ENCODE data around the gene LTO1. TPM values are rescaled to one million over a fixed set of nuclear protein-coding genes. Genes with fewer than 3 reads are reported as not detected.
"Not testable (repeated sequence)": the region's sequence is repeated elsewhere in the genome, so short reads cannot be mapped to it uniquely, and the experiment has no call there.

Gene LTO1
- total RNA-seq, 4 donors from 2014 or later = 28.3 to 131 (median 54.6) TPM

GRCh38 chr11:69697469-69697843, 22.3 kb upstream of the LTO1 start:
- DNase-seq = no peak
- 84% methylated on average over 8 of the region's 8 CpGs; no CpG with 5 or more reads in 1 of the 2 donors for WGBS, 2 donors (ENCODE audit: low coverage in 1 of 2)
- Histone ChIP-seq H3K27ac (no peak overlapping the region), H3K9me3 (no peaks in the 10 kb centered on the region), H3K27me3 (peaks cover 81% of the 10 kb centered on the region), H3K4me1 (peaks cover 0 to 3% (median 0%) of the 10 kb centered on the region in 4 donors), H3K36me3 (no peaks in the 10 kb centered on the region), H3K4me3 (no peak overlapping the region)
- intact Hi-C loops (cut with DNase I; ENCODE audit: low total_unique reads) = no loop called here
- TF ChIP-seq CTCF (IDR thresholded peaks at IDR 0.05) (no peak), POLR2A (IDR thresholded peaks at IDR 0.05) (no peak), EP300 (IDR thresholded peaks at IDR 0.05; ENCODE audit: low read depth) (no peak), POLR2AphosphoS5 (IDR thresholded peaks at IDR 0.05) (no peak)
- in situ Hi-C loops (cut with MboI; ENCODE audit: low pct_ligation_motif_present in 1 of 4, low pct_unique_long_range_greater_than_20kb in 1 of 4, low sequenced_read_pairs in 3 of 4) = loop anchor here (10.0 to 25.0 kb wide), 3 partner anchors 187 to 490 kb away; no protein-coding TSS in a partner anchor

- H3K4me3 ChIP-seq = no peak overlapping the region
- H3K36me3 ChIP-seq = no peaks in the 10 kb centered on the region
- intact Hi-C loops (cut with DNase I; ENCODE audit: low total_unique reads) (no loop called here), in situ Hi-C loops (cut with MboI; ENCODE audit: low pct_ligation_motif_present in 1 of 4, low pct_unique_long_range_greater_than_20kb in 1 of 4, low sequenced_read_pairs in 3 of 4) (loop anchor here (10.0 to 25.0 kb wide), 3 partner anchors 188 to 490 kb away; no protein-coding TSS in a partner anchor)
- DNase-seq = no peak
- H3K27ac ChIP-seq = no peak overlapping the region
- peaks cover 81% of the 10 kb centered on the region for H3K27me3 ChIP-seq
- TF ChIP-seq POLR2AphosphoS5 (IDR thresholded peaks at IDR 0.05) (no peak), POLR2A (IDR thresholded peaks at IDR 0.05) (no peak), CTCF (IDR thresholded peaks at IDR 0.05) (no peak)
- no peaks in the 10 kb centered on the region for H3K9me3 ChIP-seq
- WGBS, 2 donors (ENCODE audit: low coverage in 1 of 2) = 71 to 80% methylated on average over 1 to 15 of the region's 15 CpGs
- no peaks in the 10 kb centered on the region for H3K4me1 ChIP-seq
Measured at GRCh38 chr11:69696749-69697468, 21.8 kb upstream of the LTO1 start.

- 78% methylated on average over 6 of the region's 6 CpGs; no CpG with 5 or more reads in 1 of the 2 donors for WGBS, 2 donors (ENCODE audit: low coverage in 1 of 2)
- H3K36me3 ChIP-seq; intact Hi-C loops (cut with DNase I; ENCODE audit: low total_unique reads); H3K4me1 ChIP-seq; DNase-seq; H3K27ac ChIP-seq; H3K9me3 ChIP-seq; H3K4me3 ChIP-seq: not testable (repeated sequence)
- in situ Hi-C loops (cut with MboI; ENCODE audit: low pct_ligation_motif_present in 1 of 4, low pct_unique_long_range_greater_than_20kb in 1 of 4, low sequenced_read_pairs in 3 of 4) = loop anchor here (10.0 to 25.0 kb wide), 3 partner anchors 189 to 491 kb away; no protein-coding TSS in a partner anchor
- H3K27me3 ChIP-seq = peaks cover 77% of the 10 kb centered on the region
Measured at GRCh38 chr11:69695995-69696394, 20.8 kb upstream of the LTO1 start.

GRCh38 chr11:69695581-69695980, 20.4 kb upstream of the LTO1 start:
- Histone ChIP-seq H3K9me3 (no peaks in the 10 kb centered on the region), H3K4me1 (no peaks in the 10 kb centered on the region), H3K27ac (no peak overlapping the region), H3K36me3 (no peaks in the 10 kb centered on the region), H3K27me3 (peaks cover 73% of the 10 kb centered on the region), H3K4me3 (no peak overlapping the region)
- intact Hi-C loops (cut with DNase I; ENCODE audit: low total_unique reads) = no loop called here
- no peak for TF ChIP-seq POLR2A (IDR thresholded peaks at IDR 0.05)
- WGBS, 2 donors (ENCODE audit: low coverage in 1 of 2) = 60 to 72% methylated on average over 3 to 7 of the region's 7 CpGs
- no peak for DNase-seq
- in situ Hi-C loops (cut with MboI; ENCODE audit: low pct_ligation_motif_present in 1 of 4, low pct_unique_long_range_greater_than_20kb in 1 of 4, low sequenced_read_pairs in 3 of 4) = loop anchor here (10.0 to 25.0 kb wide), 3 partner anchors 189 to 492 kb away; no protein-coding TSS in a partner anchor

GRCh38 chr11:69694781-69695180, 19.6 kb upstream of the LTO1 start:
- no peak for DNase-seq
- Histone ChIP-seq H3K36me3 (no peaks in the 10 kb centered on the region), H3K4me3 (no peak overlapping the region), H3K4me1 (no peaks in the 10 kb centered on the region), H3K27ac (no peak overlapping the region), H3K9me3 (no peaks in the 10 kb centered on the region), H3K27me3 (peaks cover 66% of the 10 kb centered on the region)
- TF ChIP-seq POLR2AphosphoS5 (IDR thresholded peaks at IDR 0.05) (no peak), POLR2A (IDR thresholded peaks at IDR 0.05) (no peak), EP300 (IDR thresholded peaks at IDR 0.05; ENCODE audit: low read depth) (no peak), CTCF (IDR thresholded peaks at IDR 0.05) (no peak)
- in situ Hi-C loops (cut with MboI; ENCODE audit: low pct_ligation_motif_present in 1 of 4, low pct_unique_long_range_greater_than_20kb in 1 of 4, low sequenced_read_pairs in 3 of 4) (loop anchor here (10.0 to 25.0 kb wide), 3 partner anchors 190 to 493 kb away; no protein-coding TSS in a partner anchor), intact Hi-C loops (cut with DNase I; ENCODE audit: low total_unique reads) (loop anchor here (5.0 kb wide), 1 partner anchor 498 kb away; no protein-coding TSS in a partner anchor)
- WGBS, 2 donors (ENCODE audit: low coverage in 1 of 2) = 76% methylated on average over 10 of the region's 10 CpGs; no CpG with 5 or more reads in 1 of the 2 donors

All from transverse colon (tissue), 4 donors.